Tibial nerve (tissue), 3 donors: ENCODE measurements around the gene SPANXN5.

Source experiments
- CTCF ChIP-seq, 5 experiments: fragments of 200-600 bp in 3 of 5; fragments of 450-650 bp in 2 of 5; sonication (generic) in 3 of 5; IDR thresholded peaks; one replicate each; pipeline ENCODE4 v1.5.1; 2016 to 2019; ENCODE audit warnings: antibody characterized with exemption in 5 of 5, mild to moderate bottlenecking in 3 of 5, moderate library complexity in 2 of 5
- POLR2A ChIP-seq, 2 donors: fragments of 450-650 bp; IDR thresholded peaks; one replicate each; pipeline ENCODE4 v1.6.1; 2017; ENCODE audit warnings: antibody characterized with exemption in 2 of 2, mild to moderate bottlenecking in 2 of 2, moderate library complexity in 2 of 2

GRCh38 chrX:52830551-52830950, 33.3 kb upstream of the SPANXN5 start:
- TF ChIP-seq CTCF (IDR thresholded peaks at IDR 0.05) (no peak), POLR2A (IDR thresholded peaks at IDR 0.05) (no peak)
